PC-9 (cell line): ENCODE results near the gene SASH1. TPM values are rescaled to one million over a fixed set of nuclear protein-coding genes. Genes with fewer than 3 reads are reported as not detected.

Experiments used
- BruUV-seq: library from RNA; stranded (reverse); fragments of 400-500 nt; replicated peaks from 2 replicates; lab custom pipeline; 2021; lab: Mats Ljungman, UMichigan
- CTCF ChIA-PET: fragments of 300-600 bp; sonication (Branson Sonifier 250); formaldehyde crosslinking; loops from one replicate; lab custom pipeline; 2022; ENCODE audit warnings: antibody characterized with exemption; lab: Charles Lee
- POLR2A ChIA-PET: fragments of 300-600 bp; sonication (Branson Sonifier 250); formaldehyde crosslinking; loops from one replicate; lab custom pipeline; 2022; ENCODE audit warnings: antibody characterized with exemption; ENCODE audit not compliant: unreplicated experiment; lab: Charles Lee
- DNase-seq, 2 experiments: peaks; one replicate each; pipeline versions ENCODE4 v3.0.0 to v3.0.0-alpha.2; 2015 to 2022; ENCODE audit warnings: mixed read lengths in 1 of 2
- H2AFZ ChIP-seq: fragments of 200-600 bp; sonication (generic); 2 replicates; pipeline ENCODE4 v1.8.1; 2017; ENCODE audit warnings: antibody characterized with exemption
- H3F3A ChIP-seq: fragments of 200-600 bp; sonication (generic); 2 replicates; pipeline ENCODE4 v1.8.1; 2017; ENCODE audit warnings: antibody characterized with exemption, mild to moderate bottlenecking, low read depth; ENCODE audit not compliant: insufficient read depth
- H3K27ac ChIP-seq: fragments of 200-600 bp; sonication (generic); 2 replicates; pipeline ENCODE4 v1.6.1; 2016; ENCODE audit warnings: mixed run types
- H3K27me3 ChIP-seq: fragments of 200-600 bp; sonication (generic); 2 replicates; pipeline ENCODE4 v1.6.1; 2016; ENCODE audit warnings: low read depth, mixed run types; ENCODE audit not compliant: insufficient read depth
- H3K36me3 ChIP-seq: fragments of 200-600 bp; sonication (generic); 2 replicates; pipeline ENCODE4 v1.6.1; 2016; ENCODE audit warnings: low read depth, mixed run types
- H3K4me1 ChIP-seq: fragments of 200-600 bp; sonication (generic); replicated peaks from 2 replicates; pipeline ENCODE4 v1.6.1; 2016; ENCODE audit warnings: mixed run types; ENCODE audit not compliant: insufficient read depth
- H3K4me2 ChIP-seq: fragments of 200-600 bp; sonication (generic); 2 replicates; pipeline ENCODE4 v1.6.1; 2017; ENCODE audit warnings: mixed run types
- H3K4me3 ChIP-seq: fragments of 200-600 bp; sonication (generic); 2 replicates; pipeline ENCODE4 v1.6.1; 2016; ENCODE audit warnings: mixed run types
- H3K79me2 ChIP-seq: fragments of 200-600 bp; sonication (generic); 2 replicates; pipeline ENCODE4 v1.6.1; 2017; ENCODE audit warnings: low read depth, mixed run types
- H3K9me2 ChIP-seq: fragments of 200-600 bp; sonication (generic); 2 replicates; pipeline ENCODE4 v1.8.1; 2017; ENCODE audit warnings: mild to moderate bottlenecking; ENCODE audit not compliant: insufficient read depth
- H3K9me3 ChIP-seq: fragments of 200-600 bp; sonication (generic); 2 replicates; pipeline ENCODE4 v1.8.1; 2016; ENCODE audit warnings: low read depth; ENCODE audit not compliant: insufficient read depth
- H4K20me1 ChIP-seq: fragments of 200-600 bp; sonication (generic); 2 replicates; pipeline ENCODE4 v1.8.1; 2017; ENCODE audit not compliant: insufficient read depth
- CTCF ChIP-seq: fragments of 200-600 bp; sonication (generic); conservative IDR thresholded peaks from 2 replicates; pipeline ENCODE4 v1.6.1; 2017; ENCODE audit warnings: mixed run types, antibody characterized with exemption, mild to moderate bottlenecking, moderate library complexity
- EZH2 ChIP-seq: fragments of 200-600 bp; sonication (generic); IDR thresholded peaks from 2 replicates; pipeline ENCODE4 v1.8.0; 2017; ENCODE audit warnings: antibody characterized with exemption, low read depth
- intact Hi-C: fragments of 100-400 bp; cut with micrococcal nuclease; formaldehyde crosslinking; loops from one replicate; pipeline ENCODE4 v1.10.0; 2022; ENCODE audit not compliant: unreplicated experiment
- total RNA-seq: library from RNA; stranded (reverse); gene quantifications from 2 replicates; pipeline ENCODE4 v1.2.3, GENCODE V29; 2021

SASH1 gene
- total RNA-seq, 1 experiment from 2014 or later: 32.9 TPM

GRCh38 chr6:148548065-148548748 lies 205.6 kb downstream of the SASH1 start:
- Histone ChIP-seq H4K20me1 (no peaks in the 10 kb centered on the region), H3K4me1 (no peaks in the 10 kb centered on the region), H3K36me3 (0 out of 2 replicates have a peak, but pooled peaks cover 5% of the 10 kb centered on the region), H3K4me2 (no peak overlapping the region), H2AFZ (no peak overlapping the region), H3K9me2 (no peaks in the 10 kb centered on the region), H3K79me2 (no peaks in the 10 kb centered on the region), H3K27me3 (no peaks in the 10 kb centered on the region), H3K27ac (no peak overlapping the region), H3K4me3 (no peak overlapping the region), H3K9me3 (peaks cover under 1% of the 10 kb centered on the region; the same call in 1 of the 2 replicates), H3F3A (no peaks in the 10 kb centered on the region)
- DNase-seq: no peak
- BruUV-seq: no TSS peak
- no peak for TF ChIP-seq EZH2
- TF ChIP-seq CTCF: no peak
- CTCF ChIA-PET: no interaction called here
- POLR2A ChIA-PET: no interaction called here
- intact Hi-C loops: no loop called here

DNA sequence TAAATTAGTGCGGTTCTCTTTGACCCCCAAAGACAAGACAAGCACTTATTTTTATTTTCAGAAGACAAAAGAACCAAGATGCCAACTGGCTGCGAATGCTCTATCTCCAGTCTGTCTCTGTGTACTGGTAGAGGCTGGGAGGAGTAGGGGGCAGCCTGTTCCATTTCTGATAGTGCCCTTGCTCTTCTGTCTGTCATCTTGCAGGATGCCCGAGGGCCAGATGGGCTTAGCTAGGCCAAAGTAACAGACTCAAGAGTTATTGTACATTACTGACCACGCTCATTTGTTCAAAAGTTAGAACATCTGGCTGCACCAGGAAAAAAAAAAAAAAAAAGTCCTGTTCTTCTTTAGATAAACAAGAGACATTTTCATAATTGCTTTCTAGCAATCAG lies 206.1 kb downstream of the SASH1 start:
- TF ChIP-seq CTCF (no peak), EZH2 (no peak)
- no peak overlapping the region for H3K4me2 ChIP-seq
- H4K20me1 ChIP-seq: no peaks in the 10 kb centered on the region
- CTCF ChIA-PET: no interaction called here
- no peaks in the 10 kb centered on the region for H3F3A ChIP-seq
- intact Hi-C loops: no loop called here
- H3K36me3 ChIP-seq: 0 out of 2 replicates have a peak, but pooled peaks cover 5% of the 10 kb centered on the region
- no peaks in the 10 kb centered on the region for H3K4me1 ChIP-seq
- H3K79me2 ChIP-seq: no peaks in the 10 kb centered on the region
- no peak overlapping the region for H3K27ac ChIP-seq
- no peak overlapping the region for H2AFZ ChIP-seq
- no peak overlapping the region for H3K4me3 ChIP-seq
- POLR2A ChIA-PET: no interaction called here
- BruUV-seq: no TSS peak
- H3K9me3 ChIP-seq: peaks cover 6% of the 10 kb centered on the region; the same call in 1 of the 2 replicates
- H3K9me2 ChIP-seq: no peaks in the 10 kb centered on the region
- H3K27me3 ChIP-seq: no peaks in the 10 kb centered on the region
- no peak for DNase-seq

DNA sequence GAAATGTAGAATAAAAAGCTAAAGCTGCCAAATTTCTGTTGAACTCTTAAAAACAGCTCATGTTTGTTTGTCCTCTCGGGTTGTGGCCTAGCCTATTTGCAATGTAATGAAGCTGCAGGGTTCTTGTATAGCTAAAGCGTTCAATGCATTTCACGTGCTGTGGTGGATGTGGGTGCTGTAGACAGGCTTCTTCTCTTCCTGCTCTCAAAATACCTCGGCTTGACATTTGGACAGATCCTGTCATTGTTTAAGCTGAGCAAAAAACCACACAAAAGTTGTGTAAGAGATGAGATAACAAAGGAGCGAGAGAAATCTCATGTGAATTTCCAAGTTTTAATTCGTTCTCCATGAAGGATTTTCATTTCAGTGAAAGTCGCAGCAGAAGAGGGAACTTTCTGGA lies 207.9 kb downstream of the SASH1 start:
- H3K9me2 ChIP-seq: no peaks in the 10 kb centered on the region
- CTCF ChIA-PET: no interaction called here
- POLR2A ChIA-PET: no interaction called here
- no peak for DNase-seq
- H3K79me2 ChIP-seq: no peaks in the 10 kb centered on the region
- no peaks in the 10 kb centered on the region for H3K27me3 ChIP-seq
- no peaks in the 10 kb centered on the region for H3K4me1 ChIP-seq
- no peak overlapping the region for H2AFZ ChIP-seq
- 0 out of 2 replicates have a peak, but pooled peaks cover 5% of the 10 kb centered on the region for H3K36me3 ChIP-seq
- intact Hi-C loops: no loop called here
- no peak overlapping the region for H3K27ac ChIP-seq
- no peaks in the 10 kb centered on the region for H4K20me1 ChIP-seq
- H3F3A ChIP-seq: no peaks in the 10 kb centered on the region
- no TSS peak for BruUV-seq
- no peak overlapping the region for H3K4me2 ChIP-seq
- no peak for TF ChIP-seq CTCF
- TF ChIP-seq EZH2: no peak
- H3K9me3 ChIP-seq: peaks cover 7% of the 10 kb centered on the region; the same call in 1 of the 2 replicates
- no peak overlapping the region for H3K4me3 ChIP-seq
